Mammary epithelial cell (primary cell): ENCODE measurements around the gene KREMEN2.

Source experiments
- EZH2 ChIP-seq: IDR thresholded peaks from 2 replicates; pipeline ENCODE4 v1.6.1; 2012; ENCODE audit warnings: low read length, inconsistent platforms, borderline replicate concordance
- TF ChIP-seq, protein P1 (sequence below), 2 donors: IDR thresholded peaks in 1 of 2; conservative IDR thresholded peaks in 1 of 2; 2 replicates each; pipeline ENCODE4 v1.5.1; 2011 to 2012; ENCODE audit warnings: inconsistent platforms in 2 of 2, low read length in 2 of 2, mild to moderate bottlenecking in 2 of 2, control low read depth in 1 of 2, low read depth in 1 of 2; ENCODE audit not compliant: insufficient read depth in 1 of 2; ENCODE audit errors: extremely low read depth in 1 of 2

DNA sequence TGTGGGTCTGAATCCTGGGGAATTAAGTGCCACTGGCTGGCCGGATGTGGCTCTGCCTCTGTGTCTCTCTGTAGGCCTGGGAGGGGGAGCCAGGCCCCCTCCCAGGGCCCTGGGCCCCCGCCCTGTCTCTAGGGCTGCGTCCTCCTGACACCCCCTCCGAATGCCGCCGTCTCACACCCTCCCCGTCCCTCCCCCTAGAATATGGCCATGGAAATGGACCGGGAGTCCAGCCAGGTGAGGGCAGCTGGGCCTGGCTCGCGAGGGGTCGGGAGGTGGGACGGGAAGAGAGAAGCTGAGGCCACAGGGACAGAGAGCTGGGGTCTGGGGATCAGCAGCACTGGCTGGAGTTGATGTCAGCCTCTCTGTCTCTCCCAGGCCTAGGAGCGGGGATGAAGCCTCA, 32.2 kb downstream of the KREMEN2 start:
- TF ChIP-seq, protein P1, sequence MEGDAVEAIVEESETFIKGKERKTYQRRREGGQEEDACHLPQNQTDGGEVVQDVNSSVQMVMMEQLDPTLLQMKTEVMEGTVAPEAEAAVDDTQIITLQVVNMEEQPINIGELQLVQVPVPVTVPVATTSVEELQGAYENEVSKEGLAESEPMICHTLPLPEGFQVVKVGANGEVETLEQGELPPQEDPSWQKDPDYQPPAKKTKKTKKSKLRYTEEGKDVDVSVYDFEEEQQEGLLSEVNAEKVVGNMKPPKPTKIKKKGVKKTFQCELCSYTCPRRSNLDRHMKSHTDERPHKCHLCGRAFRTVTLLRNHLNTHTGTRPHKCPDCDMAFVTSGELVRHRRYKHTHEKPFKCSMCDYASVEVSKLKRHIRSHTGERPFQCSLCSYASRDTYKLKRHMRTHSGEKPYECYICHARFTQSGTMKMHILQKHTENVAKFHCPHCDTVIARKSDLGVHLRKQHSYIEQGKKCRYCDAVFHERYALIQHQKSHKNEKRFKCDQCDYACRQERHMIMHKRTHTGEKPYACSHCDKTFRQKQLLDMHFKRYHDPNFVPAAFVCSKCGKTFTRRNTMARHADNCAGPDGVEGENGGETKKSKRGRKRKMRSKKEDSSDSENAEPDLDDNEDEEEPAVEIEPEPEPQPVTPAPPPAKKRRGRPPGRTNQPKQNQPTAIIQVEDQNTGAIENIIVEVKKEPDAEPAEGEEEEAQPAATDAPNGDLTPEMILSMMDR (conservative IDR thresholded peaks at IDR 0.05 in 1 of 2, IDR thresholded peaks at IDR 0.05 in 1 of 2; ENCODE audit: extremely low read depth in 1 of 2, insufficient read depth in 1 of 2, low read depth in 1 of 2, low read length in 2 of 2): no peak
- TF ChIP-seq EZH2: no peak
